GM12873 (cell line): ENCODE data around the gene CARMIL1.

Experiments
- TF ChIP-seq, protein P1 (sequence below): IDR thresholded peaks from 2 replicates; pipeline ENCODE4 v1.5.1; 2012; ENCODE audit warnings: low read depth, mild to moderate bottlenecking, moderate library complexity, low read length, control low read depth; ENCODE audit not compliant: insufficient read depth; ENCODE audit errors: missing control alignments

The CARMIL1 gene

GRCh38 chr6:25476126-25476525 lies 197.0 kb downstream of the CARMIL1 start:
- TF ChIP-seq, protein P1, sequence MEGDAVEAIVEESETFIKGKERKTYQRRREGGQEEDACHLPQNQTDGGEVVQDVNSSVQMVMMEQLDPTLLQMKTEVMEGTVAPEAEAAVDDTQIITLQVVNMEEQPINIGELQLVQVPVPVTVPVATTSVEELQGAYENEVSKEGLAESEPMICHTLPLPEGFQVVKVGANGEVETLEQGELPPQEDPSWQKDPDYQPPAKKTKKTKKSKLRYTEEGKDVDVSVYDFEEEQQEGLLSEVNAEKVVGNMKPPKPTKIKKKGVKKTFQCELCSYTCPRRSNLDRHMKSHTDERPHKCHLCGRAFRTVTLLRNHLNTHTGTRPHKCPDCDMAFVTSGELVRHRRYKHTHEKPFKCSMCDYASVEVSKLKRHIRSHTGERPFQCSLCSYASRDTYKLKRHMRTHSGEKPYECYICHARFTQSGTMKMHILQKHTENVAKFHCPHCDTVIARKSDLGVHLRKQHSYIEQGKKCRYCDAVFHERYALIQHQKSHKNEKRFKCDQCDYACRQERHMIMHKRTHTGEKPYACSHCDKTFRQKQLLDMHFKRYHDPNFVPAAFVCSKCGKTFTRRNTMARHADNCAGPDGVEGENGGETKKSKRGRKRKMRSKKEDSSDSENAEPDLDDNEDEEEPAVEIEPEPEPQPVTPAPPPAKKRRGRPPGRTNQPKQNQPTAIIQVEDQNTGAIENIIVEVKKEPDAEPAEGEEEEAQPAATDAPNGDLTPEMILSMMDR = no peak

DNA sequence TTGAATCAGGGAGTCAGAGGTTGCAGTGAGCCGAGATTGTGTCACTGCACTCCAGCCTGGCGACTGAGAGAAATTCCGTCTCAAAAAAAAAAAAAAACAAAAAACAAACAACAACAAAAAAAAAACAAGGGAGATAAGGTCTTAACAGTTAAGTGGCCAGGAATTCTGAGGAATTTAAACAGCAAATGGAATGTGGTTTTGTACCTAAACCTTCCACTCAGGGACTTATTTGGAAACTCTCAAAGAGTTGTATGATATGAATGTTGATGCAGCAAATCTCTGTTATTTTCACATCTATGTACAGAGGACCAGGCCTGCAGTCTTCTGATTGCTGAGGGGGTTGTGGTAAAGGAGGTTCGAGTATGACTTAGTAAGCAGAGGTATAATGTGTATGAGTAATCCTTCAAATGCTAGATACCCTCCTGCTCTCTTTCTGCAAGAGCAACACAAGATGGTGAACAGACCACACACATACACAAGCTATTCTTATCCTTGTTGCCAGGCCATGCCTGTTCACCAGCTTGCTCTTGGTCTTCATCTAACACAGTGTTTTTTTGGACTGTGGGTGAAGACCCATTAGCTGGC lies 197.9 kb downstream of the CARMIL1 start:
- TF ChIP-seq, protein P1 = no peak

- TF ChIP-seq, protein P1 = no peak
These were observed 199.8 kb downstream of the CARMIL1 start for GRCh38 chr6:25478973-25479372.

GRCh38 chr6:25481267-25481666 lies 202.1 kb downstream of the CARMIL1 start:
- TF ChIP-seq, protein P1 = no peak

- TF ChIP-seq, protein P1 = no peak
These were observed 203.8 kb downstream of the CARMIL1 start for GRCh38 chr6:25482996-25483395.

- TF ChIP-seq, protein P1 = no peak
These were observed 204.8 kb downstream of the CARMIL1 start for GRCh38 chr6:25483943-25484342.

- TF ChIP-seq, protein P1 = no peak
These were observed 205.7 kb downstream of the CARMIL1 start for GRCh38 chr6:25484900-25485299.
